H1 (cell line): ENCODE results near the gene PRTG. TPM values are rescaled to one million over a fixed set of nuclear protein-coding genes. Genes with fewer than 3 reads are reported as not detected.

Experiments used
- CREB1 ChIP-seq: IDR thresholded peaks from 2 replicates; pipeline ENCODE4 v1.6.1; 2012; ENCODE audit warnings: inconsistent platforms
- NRF1 ChIP-seq: IDR thresholded peaks from 2 replicates; pipeline ENCODE4 v1.6.1; 2011; ENCODE audit warnings: mild to moderate bottlenecking, low read depth, low read length, improper control_type of control experiment
- RAD21 ChIP-seq, 2 experiments: IDR thresholded peaks in 1 of 2; conservative IDR thresholded peaks in 1 of 2; 2 replicates each; pipeline ENCODE4 v1.6.1; 2011; ENCODE audit warnings: low read depth in 2 of 2, low read length in 2 of 2, improper control_type of control experiment in 1 of 2, inconsistent platforms in 1 of 2, mild to moderate bottlenecking in 1 of 2, moderate library complexity in 1 of 2
- polyA plus RNA-seq, 7 experiments: library from polyadenylated mRNA; depleted of rRNA in 3 of 7; stranded (reverse) in 5 of 7; unstranded in 2 of 7; fragments of >200 nt in 5 of 7; fragments of 200-250 nt in 2 of 7; gene quantifications; 1 replicate in 5 of 7; 2 replicates in 1 of 7; 4 replicates in 1 of 7; pipeline versions ENCODE4 v1.2.1 to v1.2.3, GENCODE V29; 2011 to 2013; ENCODE audit warnings: missing spikeins in 2 of 7, mixed read lengths in 2 of 7
- total RNA-seq: library from RNA; stranded (reverse); fragmentation: NEBNext Ultra II Directional; extraction: Animal tissue kit (Norgen Biotek cat#: 25700); gene quantifications from 2 replicates; pipeline ENCODE4 v1.2.1, GENCODE V29; 2021

The PRTG gene
- total and polyA plus RNA-seq, 2 of the 8 experiments (the other 6 are each of a cell fraction or from before 2014, with no cell fraction given) = 3.1 to 3.2 TPM

- TF ChIP-seq CREB1 (no peak), RAD21 (IDR thresholded peaks at IDR 0.05 in 1 of 2, conservative IDR thresholded peaks at IDR 0.05 in 1 of 2; ENCODE audit: low read depth in 2 of 2, low read length in 2 of 2) (no peak), NRF1 (no peak)
Measured at GRCh38 chr15:55742927-55743728, at the start of gene PRTG (continued).
